OCI-LY1 (cell line): Measurements from ENCODE around the gene YPEL5.

ENCODE experiments used
- EZH2 ChIP-seq: fragments of 200-600 bp; sonication (generic), shearing (Covaris generic); IDR thresholded peaks from 2 replicates; pipeline ENCODE4 v1.8.0; 2017; ENCODE audit warnings: borderline replicate concordance, mixed run types, mild to moderate bottlenecking, antibody characterized with exemption, low read length, moderate library complexity, mixed read lengths
- TF ChIP-seq, protein P1 (sequence below): fragments of 200-600 bp; sonication (generic), shearing (Covaris generic); IDR thresholded peaks from 2 replicates; pipeline ENCODE4 v1.5.1; 2017; ENCODE audit warnings: mild to moderate bottlenecking, antibody characterized with exemption, low read length, moderate library complexity, mixed read lengths

DNA sequence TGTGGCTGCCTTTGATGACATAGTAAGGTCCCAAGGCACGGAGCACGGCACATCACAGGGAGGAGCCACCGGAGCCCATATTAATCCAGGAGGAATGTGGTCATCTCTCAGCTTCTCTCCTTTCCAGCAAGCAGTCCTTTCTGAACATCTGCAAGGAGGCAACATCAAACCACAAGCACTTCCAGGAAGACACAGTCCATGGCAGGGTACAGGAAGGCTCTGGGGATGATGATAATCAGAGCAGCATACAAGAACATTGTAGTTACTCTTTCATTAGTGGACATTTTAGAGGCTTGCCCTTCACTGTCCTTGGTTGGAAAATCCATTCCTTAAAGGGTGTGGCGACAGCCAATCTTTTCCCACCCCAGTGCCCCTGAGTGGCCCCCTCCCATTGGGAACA is 31.1 kb downstream of the YPEL5 start:
- TF ChIP-seq, protein P1, sequence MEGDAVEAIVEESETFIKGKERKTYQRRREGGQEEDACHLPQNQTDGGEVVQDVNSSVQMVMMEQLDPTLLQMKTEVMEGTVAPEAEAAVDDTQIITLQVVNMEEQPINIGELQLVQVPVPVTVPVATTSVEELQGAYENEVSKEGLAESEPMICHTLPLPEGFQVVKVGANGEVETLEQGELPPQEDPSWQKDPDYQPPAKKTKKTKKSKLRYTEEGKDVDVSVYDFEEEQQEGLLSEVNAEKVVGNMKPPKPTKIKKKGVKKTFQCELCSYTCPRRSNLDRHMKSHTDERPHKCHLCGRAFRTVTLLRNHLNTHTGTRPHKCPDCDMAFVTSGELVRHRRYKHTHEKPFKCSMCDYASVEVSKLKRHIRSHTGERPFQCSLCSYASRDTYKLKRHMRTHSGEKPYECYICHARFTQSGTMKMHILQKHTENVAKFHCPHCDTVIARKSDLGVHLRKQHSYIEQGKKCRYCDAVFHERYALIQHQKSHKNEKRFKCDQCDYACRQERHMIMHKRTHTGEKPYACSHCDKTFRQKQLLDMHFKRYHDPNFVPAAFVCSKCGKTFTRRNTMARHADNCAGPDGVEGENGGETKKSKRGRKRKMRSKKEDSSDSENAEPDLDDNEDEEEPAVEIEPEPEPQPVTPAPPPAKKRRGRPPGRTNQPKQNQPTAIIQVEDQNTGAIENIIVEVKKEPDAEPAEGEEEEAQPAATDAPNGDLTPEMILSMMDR = no peak
- TF ChIP-seq EZH2 = no peak
